Left kidney (tissue), 2 donors: ENCODE measurements around the gene CXCL17. TPM values are rescaled to one million over a fixed set of nuclear protein-coding genes. Genes with fewer than 3 reads are reported as not detected.
A peak's percentile ranks its signal among the peaks of the same experiment; 100 is the strongest.

Source experiments
- DNase-seq: peaks from one replicate; pipeline ENCODE4 v3.0.0-alpha.2; 2013
- polyA plus RNA-seq: library from polyadenylated mRNA; unstranded; fragments of 120-200 nt; gene quantifications from one replicate; pipeline ENCODE4 v1.2.1, GENCODE V29; 2013; ENCODE audit not compliant: insufficient read length

CXCL17 gene
- polyA plus RNA-seq, 1 donor, result not detected

DNA sequence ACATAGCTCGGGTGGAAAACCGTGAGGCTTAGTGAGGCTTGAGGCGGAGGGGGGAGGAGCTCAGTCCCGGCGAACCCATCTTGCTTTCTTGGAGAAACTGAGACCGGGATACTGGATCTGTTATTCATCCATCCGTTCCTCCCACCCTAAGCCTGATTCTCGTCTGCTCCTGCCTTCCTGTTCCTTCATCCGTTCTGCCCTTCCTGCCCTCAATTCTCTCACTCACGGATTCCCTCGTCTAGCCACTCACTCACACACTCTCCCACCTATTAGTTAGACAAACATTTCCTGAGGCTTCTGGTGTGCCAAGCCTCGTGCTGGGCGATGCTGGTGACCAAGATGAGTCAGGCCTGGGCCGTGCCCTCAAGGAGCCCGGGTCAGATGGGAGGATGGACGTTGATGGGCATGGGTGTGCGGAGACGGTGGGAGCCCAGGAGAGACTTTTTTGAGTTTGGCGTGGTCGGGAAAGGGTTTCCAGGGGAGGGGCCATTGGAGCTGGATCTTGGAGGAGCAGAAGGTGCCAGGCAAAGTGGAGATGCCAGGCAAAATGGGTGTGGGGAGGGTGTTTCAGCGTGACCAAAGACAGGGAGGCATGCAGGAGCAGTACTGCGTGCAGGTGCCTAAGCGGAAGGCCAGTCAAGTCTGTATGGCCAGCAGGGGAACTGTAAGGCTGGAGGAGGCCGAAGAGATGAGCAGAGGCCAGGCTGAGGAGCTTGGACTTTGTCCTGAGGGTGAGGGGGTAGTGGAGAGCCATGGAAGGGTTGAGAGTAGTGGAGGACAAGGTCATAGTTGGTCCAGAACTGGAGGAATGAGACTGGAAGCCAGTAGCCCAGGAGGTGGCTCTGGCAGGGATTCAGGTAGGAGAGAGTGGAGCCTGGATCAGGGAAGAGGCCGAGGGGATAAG is 45.2 kb downstream of the CXCL17 start:
- DNase-seq, result no peak

DNA sequence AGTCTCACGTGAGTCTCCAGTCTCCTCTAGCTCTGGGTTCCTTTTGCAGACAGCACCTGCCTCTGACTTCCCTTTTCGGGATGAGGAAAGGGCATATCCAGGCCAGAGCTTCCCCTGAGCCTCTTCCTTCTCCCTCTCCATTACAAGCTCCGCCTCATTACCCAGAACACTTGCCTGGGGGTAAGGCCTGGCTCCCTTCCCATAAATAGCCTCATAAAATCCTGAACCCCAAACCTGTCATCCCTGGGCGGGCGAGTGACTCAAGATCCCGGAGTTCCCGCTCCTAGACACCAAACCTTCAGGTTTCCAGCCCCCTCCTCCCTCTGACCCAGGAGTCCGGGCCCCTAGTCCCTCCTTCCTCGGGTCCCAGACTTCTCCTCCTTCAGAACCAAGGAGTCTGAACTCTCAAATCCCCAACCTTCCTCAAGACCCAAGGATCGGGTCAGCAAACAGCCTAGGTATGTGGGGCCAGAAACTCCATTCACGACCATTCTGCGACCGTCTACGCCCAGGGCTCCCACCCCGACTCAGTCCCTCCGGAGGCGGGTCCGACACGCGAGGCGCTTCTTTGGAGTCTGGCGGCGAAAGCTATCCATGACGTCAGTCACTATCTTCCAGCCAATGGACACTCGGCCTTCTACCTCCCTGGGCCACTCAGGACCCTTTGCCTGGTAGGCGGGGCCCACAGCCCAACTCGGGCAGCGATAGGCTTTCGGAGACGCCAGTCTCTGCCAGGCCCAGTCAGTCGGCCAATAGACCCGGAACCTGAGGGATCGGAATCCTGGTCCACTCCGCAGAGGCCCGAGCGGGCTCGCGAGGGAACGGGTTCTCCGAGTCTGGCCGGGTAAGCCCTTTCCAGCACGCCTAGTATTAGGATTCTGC is 46.1 kb downstream of the CXCL17 start:
- DNase-seq, result peak; percentile 98

DNA sequence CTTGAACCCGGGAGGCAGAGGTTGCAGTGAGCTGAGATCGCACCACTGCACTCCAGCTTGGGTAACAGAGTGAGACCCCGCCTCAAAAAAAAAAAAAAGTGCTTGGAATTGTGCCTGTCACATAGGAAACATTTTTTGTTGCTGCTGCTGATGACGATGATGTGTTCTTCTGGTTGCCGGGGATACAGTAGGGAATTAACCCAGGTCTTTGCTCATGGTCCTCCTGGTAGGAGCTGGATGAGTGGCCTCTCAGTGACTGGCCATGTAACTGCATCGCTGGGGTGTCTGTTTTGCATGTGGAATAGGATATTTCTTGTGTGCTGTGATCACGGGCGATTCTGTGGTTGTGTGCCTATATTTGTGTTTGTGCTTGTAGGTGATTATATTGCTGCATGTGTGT is 48.0 kb downstream of the CXCL17 start:
- no peak for DNase-seq

DNA sequence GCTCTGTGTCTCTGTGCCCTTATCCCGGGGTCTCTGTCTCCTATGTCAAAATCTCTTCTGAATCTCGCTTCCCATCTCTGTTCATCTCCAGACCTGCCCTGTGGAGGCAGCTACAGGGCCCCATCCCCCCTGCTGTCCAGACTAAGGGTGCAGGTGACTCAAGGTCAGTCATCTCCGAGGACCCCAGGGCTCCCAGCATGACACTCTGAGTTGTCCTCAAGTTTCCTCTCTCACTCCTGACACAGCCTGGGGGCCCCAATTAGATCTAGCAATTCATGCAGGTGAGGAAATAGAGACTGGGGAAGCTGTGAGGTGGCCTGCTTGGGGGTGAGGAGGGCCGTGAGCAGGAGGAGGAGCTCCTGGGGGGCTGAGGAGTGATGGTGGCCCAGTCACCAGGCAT is 50.6 kb downstream of the CXCL17 start:
- no peak for DNase-seq

DNA sequence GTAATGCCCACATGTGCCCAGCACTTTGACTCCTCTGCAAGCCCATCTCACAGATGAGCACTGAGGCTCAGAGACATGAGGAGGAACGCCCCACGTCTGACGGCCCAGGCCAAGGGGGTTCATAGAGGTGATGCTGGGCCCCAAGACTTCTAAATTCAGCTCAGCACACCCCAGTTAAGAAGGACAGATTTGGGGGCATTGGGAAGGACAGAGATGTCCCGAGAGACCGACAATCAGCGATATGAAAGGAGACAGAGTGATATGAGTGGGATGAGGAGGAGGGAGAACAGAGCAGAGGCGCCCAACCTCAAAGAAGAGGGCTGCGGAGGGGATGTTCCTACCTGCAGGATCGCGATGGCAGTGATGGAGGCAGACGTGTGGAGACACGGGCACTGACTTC is 52.8 kb downstream of the CXCL17 start, which contains the start of gene CNFN:
CNFN (minus strand) TSS at position 399 of the 400 bp plus-strand sequence. CDS start 1,260 bp downstream, outside the sequence.
- no peak for DNase-seq

DNA sequence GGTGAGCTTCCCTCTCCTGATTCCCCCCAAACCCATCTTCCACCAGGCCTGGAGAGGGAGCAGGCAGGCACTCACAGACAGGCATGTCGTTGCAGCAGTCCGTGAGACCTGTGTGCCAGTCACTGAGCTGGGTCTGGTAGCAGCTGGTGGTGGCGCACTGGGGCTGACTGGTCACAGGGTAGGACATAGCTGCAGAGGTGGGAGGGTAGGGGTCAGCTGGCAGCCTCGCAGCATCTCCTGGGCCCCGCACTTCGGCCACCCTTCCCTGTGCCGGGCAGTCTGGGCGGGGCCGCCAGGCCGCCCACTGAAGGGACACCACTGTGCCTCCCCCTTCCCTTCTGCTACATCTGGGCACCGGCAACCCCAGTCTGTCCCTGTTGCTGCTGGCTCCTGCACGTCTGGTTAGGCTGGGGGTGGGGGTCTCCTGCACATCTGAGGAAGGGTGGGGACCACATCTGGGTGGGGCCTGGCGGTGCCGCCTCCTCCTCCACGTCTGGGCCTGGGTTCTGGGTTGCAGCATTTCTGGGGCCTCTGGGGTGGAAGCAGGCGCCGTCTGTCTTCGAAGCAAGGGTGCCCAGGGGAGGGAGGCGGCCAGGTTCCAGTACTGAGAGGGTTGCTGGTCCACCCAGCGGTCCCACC is 53.8 kb downstream of the CXCL17 start:
- DNase-seq, result no peak

DNA sequence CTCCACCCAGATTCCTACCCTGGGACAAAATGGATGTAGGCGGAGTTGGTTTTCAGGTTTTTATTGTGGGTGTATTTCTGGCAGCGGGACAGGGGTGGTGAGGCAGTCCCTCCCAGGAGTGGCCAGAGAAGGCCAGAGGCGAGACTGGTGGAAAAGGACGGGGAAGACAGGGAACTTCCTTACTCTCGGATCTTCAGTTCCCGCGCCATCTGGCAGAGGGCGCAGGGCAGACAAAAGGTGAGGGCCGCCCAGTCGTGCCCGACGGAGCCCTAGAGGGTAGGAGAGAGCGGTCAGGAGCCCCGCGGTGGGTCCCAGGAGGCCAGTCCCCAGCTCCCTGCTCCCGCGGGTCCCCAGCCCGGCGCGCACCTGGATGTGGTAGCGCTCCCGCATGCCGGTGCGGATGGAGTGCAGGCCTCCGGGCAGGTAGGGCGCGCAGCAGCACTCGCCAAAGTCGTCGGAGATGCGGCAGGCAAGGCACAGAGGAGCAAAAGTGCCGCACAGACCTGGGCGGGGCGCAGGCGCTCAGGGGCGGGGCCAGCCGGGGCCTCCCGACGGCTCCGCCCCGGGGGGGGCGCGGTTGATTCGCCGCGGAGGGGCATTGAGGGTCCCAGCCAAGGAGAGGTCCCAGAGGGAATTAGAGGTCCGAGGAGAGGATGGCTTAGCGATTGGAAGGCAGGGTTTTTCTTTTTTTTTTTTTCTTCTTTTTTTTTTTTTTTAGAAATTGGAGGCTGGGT is 55.6 kb downstream of the CXCL17 start:
- peak; percentile 51 for DNase-seq

DNA sequence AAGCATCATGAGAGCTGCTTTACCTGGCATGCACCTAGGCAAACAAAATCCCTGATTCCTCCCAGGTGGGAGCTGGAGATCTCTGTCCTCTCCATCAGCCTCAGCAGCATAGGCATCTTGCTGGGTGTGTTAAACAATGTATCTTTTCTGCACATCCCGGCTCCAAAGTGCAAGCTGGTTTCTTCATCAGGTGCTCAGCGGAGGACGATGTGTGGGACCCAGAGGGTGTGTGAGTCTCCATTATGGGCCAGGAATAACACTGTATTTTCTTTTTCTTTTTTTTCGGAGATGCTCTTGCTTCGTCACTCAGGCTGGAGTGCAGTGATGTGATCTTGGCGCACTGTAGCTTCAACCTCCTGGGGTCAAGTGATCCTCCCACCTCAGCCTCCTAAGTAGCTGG is 62.6 kb downstream of the CXCL17 start:
- no peak for DNase-seq

Other genes with a start within 250 kb of the CXCL17 start
- 20.2 TPM for gene DEDD2, start 225.3 kb downstream of the CXCL17 start, polyA plus RNA-seq
- 7.9 TPM for gene ZNF526, start 222.6 kb downstream of the CXCL17 start, polyA plus RNA-seq
- gene GSK3A, start 200.3 kb downstream of the CXCL17 start, polyA plus RNA-seq, result 71.9 TPM
- 64.5 TPM for gene ERF, start 187.8 kb downstream of the CXCL17 start, polyA plus RNA-seq
- 46.0 TPM for gene CIC, start 173.7 kb downstream of the CXCL17 start, polyA plus RNA-seq
- 1.5 TPM for gene PRR19, start 140.8 kb downstream of the CXCL17 start, polyA plus RNA-seq
- gene PAFAH1B3, start 140.3 kb downstream of the CXCL17 start, polyA plus RNA-seq, result 74.8 TPM
- gene TMEM145, start 129.6 kb downstream of the CXCL17 start, polyA plus RNA-seq, result 1.3 TPM
- 38.6 TPM for gene MEGF8, start 117.3 kb downstream of the CXCL17 start, polyA plus RNA-seq
- 0.55 TPM for gene CNFN, start 52.6 kb downstream of the CXCL17 start, polyA plus RNA-seq
- 10.0 TPM for gene LIPE, start 15.6 kb downstream of the CXCL17 start, polyA plus RNA-seq
- 11.9 TPM for gene CEACAM1, start 85.5 kb upstream of the CXCL17 start, polyA plus RNA-seq
- gene CEACAM8, start 152.0 kb upstream of the CXCL17 start, polyA plus RNA-seq, result 0.22 TPM